ENCODE measurements around the gene PPP1CA.
"Not testable (repeated sequence)": the region's sequence is repeated elsewhere in the genome, so short reads cannot be mapped to it uniquely, and the experiment has no call there.

The PPP1CA gene

GRCh38 chr11:67434395-67434881 is 32.8 kb upstream of the PPP1CA start:
- DNase-seq (ENCODE audit: low spot score) = no peak

DNA sequence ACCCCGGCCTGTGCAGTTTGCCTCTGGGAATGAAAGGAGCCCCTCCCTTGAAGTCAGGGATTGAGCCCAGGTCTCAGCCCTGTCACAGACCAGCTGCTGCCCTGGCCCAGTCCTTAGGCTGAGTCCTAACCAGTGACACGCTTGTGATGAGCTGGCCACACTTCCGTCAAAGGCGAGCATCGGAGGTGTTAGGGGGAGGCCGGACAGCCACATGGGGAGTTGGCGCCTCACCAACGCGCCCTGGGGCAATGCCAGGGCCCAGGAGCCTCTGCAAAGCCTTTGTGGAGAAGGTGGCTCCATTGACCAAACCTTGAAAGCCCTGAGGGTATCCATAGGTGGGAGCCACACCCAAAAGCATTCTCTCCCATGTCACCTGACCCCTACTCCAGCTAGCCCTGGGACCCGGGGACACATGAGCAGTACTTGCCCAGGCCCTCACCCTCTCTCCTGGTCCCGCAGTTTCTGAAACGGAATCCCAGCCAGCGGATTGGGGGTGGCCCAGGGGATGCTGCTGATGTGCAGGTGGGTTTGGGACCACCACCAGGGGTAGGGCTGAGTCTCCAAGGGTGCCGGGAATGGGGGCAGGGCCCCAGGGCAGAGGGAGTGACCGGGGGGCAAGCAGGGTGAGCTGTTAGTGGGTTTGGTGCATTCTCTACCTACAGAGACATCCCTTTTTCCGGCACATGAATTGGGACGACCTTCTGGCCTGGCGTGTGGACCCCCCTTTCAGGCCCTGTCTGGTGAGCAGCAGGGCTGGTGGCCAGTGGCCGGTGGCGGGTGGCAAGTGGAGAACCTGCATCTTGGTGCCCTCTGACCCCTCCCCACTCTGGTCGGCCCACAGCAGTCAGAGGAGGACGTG is 32.1 kb upstream of the PPP1CA start:
- DNase-seq (ENCODE audit: low spot score) = no peak

DNA sequence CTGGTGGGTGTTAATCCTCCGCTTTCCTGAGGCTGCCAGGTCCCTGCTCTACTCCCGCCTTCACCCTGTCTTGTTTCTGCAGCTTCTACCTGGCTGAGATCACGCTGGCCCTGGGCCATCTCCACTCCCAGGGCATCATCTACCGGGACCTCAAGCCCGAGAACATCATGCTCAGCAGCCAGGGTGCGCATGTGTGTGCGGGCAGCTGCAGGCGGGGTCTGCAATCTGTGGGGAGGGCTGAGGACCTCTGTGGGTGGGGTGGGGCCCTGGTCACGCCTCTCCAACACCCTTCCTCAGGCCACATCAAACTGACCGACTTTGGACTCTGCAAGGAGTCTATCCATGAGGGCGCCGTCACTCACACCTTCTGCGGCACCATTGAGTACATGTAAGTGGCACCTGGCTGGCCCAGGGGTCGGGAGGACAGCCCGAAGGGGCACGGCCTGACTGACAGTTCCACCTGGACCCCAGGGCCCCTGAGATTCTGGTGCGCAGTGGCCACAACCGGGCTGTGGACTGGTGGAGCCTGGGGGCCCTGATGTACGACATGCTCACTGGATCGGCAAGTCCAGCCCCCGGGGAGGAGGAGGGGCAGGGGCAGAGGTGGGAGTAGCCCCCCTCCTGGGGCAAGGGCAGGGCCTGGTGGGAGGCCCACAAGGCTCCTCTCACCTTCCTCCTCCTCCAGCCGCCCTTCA is 31.1 kb upstream of the PPP1CA start:
- no peak for DNase-seq (ENCODE audit: low spot score)

GRCh38 chr11:67431346-67432249 is 29.9 kb upstream of the PPP1CA start:
- no peak for DNase-seq (ENCODE audit: low spot score)

GRCh38 chr11:67429722-67430121 is 28.1 kb upstream of the PPP1CA start:
- DNase-seq (ENCODE audit: low spot score) = no peak

DNA sequence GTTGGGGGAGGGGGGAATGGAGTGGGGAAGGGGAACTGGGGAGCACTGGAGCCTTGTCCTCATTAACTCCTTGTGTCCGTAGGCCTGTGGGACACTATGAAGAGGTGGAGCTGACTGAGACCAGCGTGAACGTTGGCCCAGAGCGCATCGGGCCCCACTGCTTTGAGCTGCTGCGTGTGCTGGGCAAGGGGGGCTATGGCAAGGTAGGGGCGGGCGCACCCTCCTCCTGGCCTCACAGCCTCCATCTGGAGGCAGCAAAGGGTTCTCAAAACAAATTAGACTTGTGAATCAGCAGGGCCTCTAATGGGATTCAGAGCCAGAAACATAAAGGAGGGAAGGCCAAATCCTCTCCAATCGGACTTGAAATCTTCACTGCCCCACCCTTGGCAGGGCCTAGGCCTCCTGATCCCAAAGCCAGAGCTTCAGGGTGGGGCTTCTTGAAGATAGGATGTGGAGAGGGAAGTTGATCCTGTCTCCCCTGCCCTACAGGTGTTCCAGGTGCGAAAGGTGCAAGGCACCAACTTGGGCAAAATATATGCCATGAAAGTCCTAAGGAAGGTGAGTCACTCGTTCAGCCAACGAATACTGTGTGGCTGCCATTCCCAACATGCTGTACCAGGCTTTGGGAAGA is 27.5 kb upstream of the PPP1CA start:
- DNase-seq (ENCODE audit: low spot score) = no peak

DNA sequence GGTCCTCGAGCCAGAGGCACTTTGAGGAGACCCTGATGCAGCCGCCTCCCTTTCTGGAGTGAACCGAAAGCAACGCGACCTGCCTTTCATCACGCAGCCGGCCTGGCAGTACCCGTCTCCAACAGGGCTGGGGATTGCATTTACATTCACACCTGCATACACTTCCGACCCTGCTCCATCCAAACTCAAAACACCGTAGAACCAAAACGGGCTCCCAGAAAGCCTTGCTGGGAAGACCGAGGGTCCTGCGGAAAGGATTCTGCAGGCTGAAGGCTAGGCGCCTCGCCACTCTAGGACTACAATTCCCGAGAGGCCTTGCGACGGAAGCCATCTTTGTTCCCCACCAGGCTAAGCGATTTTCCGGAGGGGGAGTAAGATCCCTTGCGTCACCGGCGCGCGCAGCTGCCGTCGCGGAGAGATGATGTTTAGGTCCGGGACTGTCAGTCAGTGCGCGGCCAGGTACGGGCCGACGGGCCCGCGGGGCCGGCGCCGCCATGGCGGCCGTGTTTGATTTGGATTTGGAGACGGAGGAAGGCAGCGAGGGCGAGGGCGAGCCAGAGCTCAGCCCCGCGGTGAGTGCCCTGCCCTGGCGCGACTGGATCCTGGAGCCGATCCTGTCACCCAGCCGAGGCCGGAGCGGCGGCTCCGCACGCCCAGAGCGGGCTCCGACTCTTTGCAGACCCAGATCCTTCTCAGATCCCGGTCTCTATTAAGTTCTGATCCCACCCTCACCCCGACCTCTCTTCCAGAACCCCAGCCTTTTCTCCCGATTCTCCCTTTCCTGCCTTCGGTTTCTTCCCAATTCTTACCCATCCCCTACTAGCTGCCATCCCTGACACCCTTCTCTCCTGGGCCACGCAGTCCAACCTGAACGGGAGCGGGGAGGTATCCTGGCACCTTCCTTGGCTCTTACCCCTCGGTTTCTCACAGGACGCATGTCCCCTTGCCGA is 26.7 kb upstream of the PPP1CA start, which contains the start of gene RPS6KB2:
TSS of gene RPS6KB2 (plus strand) at position 443 of the 950 bp plus-strand sequence. CDS start at position 495, 52 bp downstream.
- peak; percentile 97 for DNase-seq (ENCODE audit: low spot score)

DNA sequence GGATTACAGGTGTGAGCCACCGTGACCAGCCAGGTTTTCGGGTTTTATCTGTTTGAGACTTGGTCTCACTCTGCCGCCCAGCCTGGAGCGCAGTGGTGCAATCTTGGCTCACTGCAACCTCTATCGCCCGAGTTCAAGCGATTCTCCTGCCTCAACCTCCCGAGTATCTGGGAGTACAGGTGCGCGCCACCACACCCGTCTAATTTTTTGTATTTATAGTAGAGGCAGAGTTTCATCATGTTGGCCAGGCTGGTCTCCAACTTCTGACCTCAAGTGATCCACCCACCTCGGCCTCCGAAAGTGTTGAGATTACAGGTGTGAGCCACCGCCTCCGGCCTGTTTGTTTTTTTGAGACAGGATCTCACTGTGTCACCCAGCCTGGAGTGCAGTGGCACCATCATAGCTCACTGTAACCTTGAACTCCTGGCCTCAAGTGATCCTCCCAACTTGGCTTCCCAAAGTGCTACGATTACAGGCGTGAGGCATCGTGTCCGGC is 25.8 kb upstream of the PPP1CA start:
- not testable (repeated sequence) for DNase-seq (ENCODE audit: low spot score)

DNA sequence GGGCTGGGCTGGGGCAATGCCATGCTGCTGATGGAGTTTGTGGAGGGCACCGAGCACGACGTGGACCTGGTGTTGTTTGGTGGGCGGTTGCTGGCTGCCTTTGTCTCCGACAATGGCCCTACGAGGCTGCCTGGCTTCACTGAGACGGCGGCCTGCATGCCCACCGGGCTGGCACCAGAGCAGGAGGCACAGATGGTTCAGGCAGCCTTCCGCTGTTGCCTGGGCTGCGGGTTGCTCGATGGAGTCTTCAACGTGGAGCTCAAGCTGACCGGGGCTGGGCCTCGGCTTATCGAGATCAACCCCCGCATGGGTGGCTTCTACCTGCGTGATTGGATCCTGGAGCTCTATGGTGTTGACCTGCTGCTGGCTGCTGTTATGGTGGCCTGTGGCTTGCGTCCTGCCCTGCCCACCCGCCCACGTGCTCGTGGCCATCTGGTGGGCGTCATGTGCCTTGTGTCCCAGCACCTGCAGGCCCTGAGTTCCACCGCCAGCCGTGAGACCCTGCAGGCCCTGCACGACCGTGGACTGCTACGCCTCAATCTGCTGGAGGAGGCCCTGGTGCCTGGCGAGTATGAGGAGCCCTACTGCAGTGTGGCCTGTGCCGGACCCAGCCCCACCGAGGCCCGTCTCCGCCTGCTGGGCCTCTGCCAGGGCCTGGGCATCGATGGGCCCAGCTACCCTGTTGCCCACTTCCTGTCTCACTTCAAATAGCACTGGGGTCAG is 22.4 kb upstream of the PPP1CA start:
- no peak for DNase-seq (ENCODE audit: low spot score)

DNA sequence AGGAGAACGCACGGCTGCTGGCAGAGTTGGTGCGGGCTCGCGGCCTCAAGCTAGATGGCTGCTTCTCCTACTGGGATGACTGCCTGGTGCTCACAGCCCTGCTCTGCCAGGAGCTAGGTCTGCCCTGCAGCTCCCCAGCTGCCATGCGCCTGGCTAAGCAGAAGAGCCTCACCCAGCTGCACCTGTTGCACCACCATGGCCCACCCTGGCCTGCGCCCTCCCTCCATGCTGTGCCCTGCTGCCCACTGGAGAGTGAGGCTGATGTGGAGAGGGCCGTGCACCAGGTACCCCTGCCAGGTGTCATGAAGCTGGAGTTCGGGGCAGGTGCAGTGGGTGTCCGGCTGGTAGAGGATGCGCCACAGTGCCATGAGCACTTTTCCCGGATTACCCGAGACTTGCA is 21.8 kb upstream of the PPP1CA start:
- no peak for DNase-seq (ENCODE audit: low spot score)

DNA sequence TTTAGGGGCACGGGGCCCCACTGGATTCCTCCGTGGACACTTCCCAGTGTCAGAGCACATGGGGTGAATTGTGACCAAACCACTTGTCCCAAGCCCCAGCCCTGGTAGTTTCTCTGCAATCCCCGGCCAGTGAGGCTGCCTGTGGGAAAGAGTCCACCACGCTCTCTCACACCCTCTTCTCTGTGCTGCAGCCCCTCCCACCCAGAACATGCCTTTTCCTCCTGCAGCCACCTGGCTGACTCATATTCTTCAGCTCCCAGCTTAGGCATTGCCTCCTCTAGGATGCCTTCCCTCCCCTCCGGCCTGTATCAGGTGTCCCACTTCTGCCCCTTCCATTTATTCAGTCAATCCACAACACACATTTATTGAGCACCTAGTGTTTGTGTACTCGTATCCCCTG is 21.2 kb upstream of the PPP1CA start:
- DNase-seq (ENCODE audit: low spot score) = no peak

GRCh38 chr11:67421430-67422031 is 19.9 kb upstream of the PPP1CA start:
- DNase-seq (ENCODE audit: low spot score) = no peak

GRCh38 chr11:67420646-67421429 is 19.2 kb upstream of the PPP1CA start:
- DNase-seq (ENCODE audit: low spot score) = peak; percentile 88

DNA sequence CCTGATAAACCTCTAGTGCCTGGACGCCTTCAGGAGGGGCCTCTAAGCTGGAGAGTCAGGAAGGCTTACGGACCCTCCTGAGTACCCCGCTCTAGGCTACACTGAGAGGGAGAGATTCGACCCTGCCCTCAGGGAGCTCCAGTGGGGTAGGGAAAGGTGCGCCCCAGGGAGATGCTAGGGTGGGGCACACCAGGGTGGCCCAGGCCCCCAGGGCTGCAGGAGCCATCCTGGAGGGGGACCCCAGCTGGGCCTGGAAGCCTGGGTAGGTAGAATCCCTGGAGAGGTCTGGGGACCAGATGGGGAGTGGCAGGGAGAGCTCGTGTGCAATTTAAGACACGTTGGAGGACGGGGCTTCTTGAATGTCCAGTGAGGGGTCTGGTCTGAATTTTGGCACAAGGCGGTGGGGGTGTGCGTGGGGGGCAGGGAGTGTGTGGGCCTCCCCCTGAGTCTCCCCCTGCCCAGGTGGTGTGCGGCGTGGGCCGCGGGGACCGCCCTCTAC is 18.5 kb upstream of the PPP1CA start:
- no peak for DNase-seq (ENCODE audit: low spot score)

DNA sequence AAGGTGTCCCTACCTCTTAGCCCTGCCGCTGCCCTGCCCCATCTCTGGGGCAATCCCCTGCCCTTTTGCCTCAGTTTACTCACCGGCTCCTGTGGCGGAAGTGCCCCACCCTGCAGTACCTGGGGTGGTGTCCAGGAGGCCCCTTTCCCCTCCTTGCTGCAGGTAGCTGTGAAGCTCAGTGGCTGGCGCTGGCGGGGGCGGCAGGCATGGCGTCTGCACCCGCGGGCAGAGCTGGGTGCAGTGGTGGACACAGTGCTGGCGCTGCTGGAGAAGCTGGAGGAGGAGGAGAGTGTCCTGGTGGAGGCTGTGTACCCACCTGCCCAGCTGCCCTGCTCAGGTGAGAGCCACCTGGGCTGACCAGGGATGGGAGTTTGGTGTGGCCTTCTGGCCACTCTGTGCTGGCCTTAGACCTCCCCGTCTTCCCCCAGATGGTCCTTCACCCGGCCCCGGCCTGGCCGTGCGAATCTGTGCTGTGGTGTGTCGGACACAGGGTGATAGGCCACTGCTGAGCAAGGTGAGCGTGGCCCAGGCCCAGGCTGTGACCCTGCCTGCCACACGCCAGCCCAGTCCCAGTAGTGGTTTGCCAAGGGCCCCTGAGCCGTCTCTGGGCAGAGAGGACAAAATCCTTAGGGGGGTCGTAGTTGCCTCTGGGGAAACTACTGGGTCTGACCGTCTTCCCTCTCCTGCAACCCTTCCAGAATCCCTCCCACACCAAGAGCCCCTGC is 17.8 kb upstream of the PPP1CA start:
- DNase-seq (ENCODE audit: low spot score) = no peak

- DNase-seq (ENCODE audit: low spot score) = no peak
These were observed 17.0 kb upstream of the PPP1CA start for GRCh38 chr11:67418476-67419281.

GRCh38 chr11:67417425-67417824 is 15.8 kb upstream of the PPP1CA start:
- no peak for DNase-seq (ENCODE audit: low spot score)
